CD4-positive, alpha-beta T cell treated with Interleukin-21 for 1 hour (primary cell): ENCODE measurements around the gene FAM81B.

Experiments
- DNase-seq: peaks from one replicate; pipeline ENCODE4 v3.0.0-alpha.2; 2020

The FAM81B gene

DNA sequence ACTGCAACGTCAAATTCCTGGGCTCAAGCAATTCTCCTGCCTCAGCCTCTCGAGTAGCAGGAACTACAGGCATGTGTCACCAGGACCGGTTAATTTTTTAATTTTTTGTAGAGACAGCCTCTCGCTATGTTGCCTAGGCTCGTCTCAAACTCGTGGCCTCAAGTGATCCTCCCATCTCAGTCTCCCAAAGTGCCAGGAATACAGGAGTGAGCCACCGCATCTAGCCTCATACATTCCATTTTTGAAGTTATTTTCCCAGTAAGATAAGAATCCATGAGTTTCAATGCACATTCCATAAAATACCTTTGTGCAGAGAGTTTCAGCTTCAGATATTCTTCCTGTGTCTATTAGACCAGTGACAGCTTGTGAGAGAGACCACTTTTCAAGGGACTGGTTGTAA, 93.3 kb downstream of the FAM81B start:
- DNase-seq: no peak

GRCh38 chr5:95486191-95486590, 95.0 kb downstream of the FAM81B start:
- no peak for DNase-seq

GRCh38 chr5:95487880-95488279, 96.7 kb downstream of the FAM81B start:
- DNase-seq: no peak
